ENCODE results near the gene TRIO.

The TRIO gene

DNA sequence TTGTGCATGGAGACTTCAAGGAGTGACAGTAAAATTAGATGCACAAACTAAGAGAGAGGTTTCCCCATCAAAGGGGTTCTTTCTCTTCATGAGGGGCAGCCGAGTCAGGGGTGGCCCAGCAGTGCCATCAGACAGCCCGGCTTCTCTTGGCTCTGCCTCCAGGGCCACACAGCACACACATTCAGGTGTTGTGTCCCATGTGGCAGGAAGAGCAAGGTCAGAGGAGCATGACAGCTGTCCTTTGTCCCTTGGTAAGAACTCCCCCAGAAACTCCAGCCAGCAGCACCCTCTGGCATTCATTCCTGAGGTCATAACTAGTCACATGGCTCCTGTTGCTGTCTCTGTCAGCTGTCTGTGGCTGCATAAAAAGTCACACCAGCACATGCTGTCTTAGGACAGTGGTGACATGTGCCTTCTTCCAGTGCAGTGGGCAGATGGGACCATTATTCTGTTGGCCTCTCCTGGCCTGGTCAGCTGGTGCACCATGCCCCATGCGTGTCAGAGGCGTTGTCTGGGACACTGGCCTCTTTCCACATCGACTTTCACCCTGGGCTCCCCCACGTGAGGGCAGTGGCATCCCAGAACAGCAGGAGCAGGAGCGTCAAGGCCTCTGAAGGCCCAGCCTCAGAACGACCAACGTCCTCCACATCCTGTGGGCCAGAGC, 360.0 kb downstream of the TRIO start:
- no peak for DNase-seq

DNA sequence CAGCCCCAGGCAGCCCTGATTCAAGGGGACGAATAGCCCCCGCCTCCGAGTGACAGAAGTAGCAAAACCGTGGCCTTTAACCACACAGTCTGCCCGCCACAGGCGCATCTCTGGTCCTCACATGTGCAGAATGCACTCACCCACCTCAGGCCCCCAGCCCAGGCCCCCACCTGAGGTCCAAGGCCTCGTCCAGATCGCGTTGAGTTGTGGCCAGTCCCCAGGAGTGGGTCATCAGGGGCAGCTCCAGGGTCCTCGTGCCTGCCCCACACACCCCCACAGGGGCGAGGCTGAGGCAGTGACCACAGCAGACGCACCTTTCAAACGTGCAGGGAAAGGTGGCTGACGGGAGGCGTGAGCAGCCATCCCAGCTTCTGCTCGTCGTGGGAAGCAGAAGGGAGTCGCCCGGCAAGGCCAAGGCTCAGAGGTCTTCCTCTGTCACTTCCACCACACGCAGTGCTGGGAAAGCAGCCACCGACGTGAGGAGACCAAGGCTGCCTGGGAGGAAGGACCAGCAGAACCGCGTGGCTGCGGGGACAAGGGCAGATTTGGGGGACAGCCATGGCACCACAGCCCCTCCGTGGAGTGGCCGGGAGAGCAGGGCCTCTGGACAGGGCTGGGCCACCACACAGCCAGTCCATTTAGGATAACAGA, 360.7 kb downstream of the TRIO start:
- DNase-seq: no peak

DNA sequence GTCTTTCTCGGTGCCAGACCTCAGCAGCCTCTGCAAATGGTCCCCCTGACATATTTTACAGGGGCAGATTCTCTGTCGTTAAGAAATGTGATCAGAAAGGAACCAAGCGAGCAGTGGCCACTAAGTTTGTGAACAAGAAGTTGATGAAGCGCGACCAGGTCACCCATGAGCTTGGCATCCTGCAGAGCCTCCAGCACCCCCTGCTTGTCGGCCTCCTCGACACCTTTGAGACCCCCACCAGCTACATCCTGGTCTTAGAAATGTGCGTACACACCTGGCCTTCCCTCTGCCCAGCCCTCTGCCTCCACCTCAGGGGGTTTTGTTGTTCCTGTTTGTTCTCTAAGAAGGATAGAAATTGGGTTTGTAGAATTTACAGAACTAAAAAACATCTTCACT, 361.2 kb downstream of the TRIO start:
- DNase-seq: no peak

DNA sequence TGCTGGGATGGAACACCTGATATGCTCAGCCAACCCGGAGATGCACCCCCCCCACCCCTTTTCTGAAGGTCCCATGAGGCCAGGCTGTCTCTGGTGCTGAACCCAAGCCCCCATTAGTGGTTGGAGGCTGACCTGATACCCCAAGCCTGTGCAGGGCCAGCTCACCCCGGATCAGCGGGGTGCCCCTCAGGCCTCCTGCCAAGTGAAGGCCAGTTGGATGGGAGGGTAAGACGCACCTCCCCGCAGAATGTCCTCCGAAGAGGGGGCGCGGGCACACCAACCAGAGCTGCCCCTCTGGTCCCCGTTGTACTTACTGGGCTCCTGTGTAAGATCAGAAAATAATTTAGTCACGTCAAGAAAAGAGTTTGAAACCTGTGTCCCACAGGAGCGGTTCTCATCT, 361.7 kb downstream of the TRIO start:
- DNase-seq: no peak

DNA sequence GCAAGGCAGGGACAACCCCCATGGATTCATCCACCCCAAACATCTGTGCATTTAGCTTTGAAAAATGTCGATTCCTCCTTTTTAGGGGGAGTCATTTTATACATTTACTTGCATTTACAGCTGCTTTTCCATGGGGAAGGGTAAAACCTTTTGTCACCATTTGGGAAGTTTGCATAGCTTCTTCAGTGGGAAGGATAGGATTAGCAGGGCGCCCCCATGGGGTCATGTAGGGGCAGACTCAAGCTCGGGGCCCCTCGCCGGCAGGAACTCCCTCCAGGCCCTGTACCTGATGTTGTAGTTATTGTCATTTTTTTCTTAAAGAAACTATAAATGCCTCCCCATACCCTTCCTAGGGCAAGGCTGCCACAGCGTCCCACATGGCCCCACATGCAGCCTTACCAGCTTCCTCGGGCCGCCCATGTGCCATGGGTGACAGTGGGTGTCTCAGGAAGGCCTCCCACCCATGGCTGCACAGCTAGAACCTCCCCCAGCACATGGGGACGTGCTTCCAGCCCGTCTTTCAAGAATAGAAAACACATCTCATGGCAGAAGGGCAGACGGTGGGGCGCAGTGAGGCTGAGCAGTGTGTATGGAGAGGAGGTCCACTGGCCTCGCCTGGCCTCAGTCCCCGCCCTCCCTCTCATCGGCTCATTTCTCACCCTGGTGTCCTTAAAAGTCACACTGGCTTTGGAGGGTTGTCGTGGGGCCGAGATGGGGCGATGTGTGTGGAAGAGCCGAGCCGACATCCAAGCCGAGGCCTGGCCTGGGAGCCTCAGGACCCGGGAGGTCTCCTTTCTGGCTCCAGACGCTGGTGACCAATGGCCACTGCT, 362.4 kb downstream of the TRIO start:
- DNase-seq: no peak

DNA sequence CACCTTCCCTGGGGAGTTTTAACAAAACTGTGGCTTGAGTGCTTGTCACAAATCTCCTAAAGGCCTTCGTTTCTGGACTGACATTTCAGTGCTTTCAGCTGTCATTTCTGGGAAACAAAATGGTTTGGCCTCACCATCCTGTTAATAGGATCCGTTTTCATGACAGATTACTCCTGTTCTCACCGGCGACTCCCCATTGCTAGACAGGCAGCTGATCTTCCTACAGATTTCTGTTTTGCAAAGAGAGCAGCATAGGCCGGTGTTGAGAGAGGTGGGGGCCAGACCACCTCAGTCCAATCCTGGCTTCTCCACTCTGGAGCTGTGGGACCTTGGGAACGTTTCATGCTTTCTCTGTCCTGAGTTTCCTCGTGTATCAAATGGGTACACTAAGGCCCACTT, 363.0 kb downstream of the TRIO start:
- DNase-seq: no peak

DNA sequence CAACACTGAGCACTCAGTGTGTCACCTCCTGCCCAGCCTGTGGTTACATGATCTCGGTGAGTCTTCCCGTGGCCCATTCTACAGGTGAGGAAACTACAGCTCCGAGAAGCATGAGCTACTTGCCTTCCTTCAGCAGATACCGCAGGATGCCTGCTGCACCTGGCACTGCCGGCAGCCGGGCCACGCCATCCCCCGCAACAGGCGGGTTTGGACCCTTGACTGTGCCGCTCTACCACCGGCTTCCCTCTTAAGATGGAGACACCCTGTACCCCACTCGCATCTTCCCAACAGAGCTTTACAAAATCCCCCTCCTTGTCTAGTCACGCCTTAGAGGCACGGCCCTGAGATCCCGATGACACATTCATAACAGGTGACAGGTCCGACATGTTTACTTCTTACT, 363.5 kb downstream of the TRIO start:
- no peak for DNase-seq

DNA sequence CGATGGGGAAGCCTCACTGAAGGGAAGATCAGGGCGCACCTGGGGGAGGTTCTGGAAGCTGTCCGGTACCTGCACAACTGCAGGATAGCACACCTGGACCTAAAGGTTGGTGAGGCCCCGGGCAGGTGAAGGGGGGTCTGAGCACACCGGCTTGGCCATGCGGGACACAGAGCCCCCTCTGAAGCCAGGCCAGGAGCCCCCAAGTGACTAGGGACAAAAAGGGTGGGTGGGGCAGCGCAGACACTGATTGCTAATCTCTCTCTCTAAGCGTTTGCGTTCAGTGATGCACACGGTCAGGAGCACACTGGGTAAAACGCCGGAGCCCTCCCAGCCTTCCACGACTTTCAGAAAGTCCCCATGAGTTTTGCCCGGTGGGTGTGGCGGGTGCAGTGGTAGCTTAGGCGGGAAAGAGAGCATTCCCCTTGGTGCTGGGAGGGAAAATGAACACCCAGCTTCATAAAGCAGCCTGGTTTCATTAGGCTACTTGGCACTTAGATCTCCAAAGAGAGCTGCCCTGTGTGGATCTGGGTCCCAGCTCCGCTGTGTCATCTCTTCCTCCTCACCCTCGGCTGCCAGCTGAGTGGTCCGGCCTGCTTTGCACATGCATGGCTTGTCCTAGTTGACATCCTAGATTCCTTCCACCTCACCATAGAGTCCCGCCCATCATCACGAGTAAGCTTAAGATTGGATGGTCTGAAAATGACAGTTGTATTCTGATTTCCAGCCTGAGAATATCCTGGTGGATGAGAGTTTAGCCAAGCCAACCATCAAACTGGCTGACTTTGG, 364.2 kb downstream of the TRIO start:
- DNase-seq: no peak

DNA sequence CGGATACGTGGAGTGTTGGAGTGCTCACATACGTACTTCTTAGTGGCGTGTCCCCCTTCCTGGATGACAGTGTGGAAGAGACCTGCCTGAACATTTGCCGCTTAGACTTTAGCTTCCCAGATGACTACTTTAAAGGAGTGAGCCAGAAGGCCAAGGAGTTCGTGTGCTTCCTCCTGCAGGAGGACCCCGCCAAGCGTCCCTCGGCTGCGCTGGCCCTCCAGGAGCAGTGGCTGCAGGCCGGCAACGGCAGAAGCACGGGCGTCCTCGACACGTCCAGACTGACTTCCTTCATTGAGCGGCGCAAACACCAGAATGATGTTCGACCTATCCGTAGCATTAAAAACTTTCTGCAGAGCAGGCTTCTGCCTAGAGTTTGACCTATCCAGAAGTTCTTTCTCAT, 364.9 kb downstream of the TRIO start:
- DNase-seq: no peak

DNA sequence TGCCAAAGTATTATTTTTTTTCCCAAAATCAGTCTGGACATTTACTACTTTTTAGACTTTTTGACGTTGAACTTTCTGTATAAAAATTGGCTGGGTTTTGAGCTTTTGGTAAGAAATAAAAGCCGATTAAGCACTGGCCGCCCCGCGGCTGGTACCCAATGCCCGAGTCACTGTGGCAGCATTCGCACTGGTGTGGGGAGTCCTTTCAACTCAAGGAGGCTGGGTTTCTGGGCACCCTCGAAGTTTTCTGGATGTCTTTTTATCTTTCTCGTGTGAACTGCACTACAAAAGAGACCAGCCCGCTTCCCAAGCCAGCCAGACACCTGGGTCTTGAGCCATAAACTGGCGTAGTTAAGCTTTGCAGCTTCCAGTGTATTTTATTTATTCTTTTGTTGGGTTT, 366.4 kb downstream of the TRIO start:
- DNase-seq: no peak

DNA sequence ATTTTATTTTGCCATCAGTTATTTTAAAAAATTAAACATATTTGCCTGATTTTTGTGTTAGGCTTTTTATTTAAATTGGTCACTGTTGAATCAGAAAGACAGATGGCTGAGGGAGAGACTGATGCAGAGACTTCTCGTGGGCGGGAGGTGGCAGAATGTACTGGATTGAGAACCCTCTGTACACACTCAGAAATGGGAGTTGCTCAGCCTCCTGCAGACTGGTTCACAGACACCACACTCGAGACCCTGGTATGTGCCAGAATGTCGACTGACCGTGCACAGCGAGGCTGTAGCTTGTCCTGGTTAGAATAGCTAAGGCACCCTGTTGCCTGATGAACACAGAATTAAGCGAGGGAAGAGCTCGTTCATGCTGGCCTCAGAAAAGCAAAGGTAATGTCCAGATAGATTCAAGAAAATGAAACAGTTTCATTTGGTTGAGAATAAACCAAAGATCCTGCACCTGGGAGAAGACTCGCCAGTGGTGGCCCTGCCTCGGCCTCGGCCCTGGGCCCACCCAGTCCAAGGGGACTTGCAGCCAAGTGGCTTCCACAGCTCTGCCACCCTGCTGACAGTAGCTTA, 367.1 kb downstream of the TRIO start:
- no peak for DNase-seq

DNA sequence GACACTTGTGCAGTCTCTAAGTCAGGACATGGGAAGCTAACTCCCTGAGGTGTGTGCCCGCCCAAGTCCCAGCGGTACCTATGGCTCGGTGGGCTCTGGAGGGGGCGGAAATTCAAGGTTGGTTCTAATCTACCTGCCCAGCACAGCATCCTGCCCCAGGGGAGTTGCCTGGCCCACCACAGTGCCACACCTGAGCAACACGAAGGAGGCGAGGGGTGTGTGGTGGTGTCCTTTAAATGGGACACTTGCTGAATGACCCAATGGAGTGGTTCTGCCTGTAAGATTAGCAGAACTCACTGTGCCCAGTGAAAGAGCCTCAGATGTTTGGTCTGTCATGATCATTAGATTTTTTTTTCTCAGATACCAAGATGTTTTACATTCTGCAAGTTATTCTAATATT, 367.7 kb downstream of the TRIO start:
- no peak for DNase-seq

DNA sequence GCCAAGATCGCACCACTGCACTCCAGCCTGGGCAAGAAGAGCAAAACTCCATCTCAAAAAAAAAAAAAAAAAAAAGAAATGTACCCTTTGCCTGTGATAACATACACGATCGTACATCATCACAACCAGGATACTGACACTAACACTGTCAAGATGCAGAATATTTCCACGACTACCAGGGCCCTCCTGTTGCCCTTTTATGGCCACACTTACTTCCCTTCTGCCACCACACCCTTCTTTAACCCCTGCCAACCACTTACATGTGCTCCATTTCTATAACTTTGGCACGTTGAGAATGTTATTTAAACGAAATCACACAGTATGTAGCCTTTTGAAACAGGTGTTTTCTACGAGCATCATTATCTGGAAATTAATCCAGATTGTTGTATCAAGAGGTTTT, 369.4 kb downstream of the TRIO start:
- no peak for DNase-seq

DNA sequence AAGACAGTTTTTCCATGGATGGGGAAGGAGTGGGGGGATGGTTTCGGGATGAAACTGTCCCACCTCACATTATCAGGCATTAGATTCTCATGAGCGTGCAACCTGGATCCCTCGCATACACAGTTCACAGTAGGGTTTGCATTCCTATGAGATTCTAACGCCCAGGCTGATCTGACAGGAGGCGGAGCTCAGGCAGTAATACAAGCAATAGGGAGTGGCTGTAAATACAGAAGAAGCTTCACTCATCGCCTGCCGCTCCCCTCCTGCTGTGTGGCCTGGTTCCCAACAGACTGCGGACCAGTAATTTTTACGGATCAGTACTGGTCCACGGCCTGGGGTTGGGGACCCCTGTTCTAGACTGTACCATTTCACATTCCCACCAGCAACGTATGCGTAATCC, 370.1 kb downstream of the TRIO start:
- DNase-seq: no peak

DNA sequence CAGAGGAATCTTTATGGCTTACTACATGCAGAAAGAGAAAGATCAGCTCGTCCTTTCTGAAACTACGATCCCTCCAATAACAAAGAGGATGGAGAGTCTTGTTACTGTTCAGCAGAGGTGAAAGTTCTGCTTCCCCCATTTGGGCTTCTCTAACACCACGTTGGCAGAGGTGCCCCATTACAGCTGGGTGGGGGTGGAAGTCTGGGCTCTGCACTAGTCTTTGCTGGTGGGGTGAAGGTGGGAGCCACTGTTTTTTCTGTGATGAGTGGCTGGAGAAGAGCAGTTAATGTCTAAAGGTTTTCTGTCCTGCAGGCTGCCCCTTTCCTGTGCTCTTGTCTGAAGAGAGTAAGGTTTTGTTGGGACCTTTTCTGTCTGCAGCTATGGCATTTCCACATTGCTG, 373.8 kb downstream of the TRIO start:
- no peak for DNase-seq

DNA sequence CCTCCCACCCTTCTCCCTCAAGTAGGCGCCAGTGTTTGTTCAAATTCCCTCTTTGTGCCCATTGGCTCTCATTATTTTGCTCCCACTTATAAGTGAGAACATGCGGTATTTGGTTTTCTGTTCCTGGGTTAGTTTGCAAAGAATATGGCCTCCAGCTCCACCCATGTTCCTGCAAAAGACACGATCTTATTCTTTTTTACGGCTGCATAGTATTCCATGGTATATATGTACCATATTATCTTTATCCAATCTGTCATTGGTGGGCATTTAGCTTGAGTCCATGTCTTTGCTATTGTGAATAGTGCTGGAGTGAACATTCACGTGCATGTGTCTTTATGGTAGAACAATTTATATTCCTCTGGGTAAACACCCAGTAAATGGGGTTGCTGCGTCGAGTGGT, 375.5 kb downstream of the TRIO start:
- no peak for DNase-seq

DNA sequence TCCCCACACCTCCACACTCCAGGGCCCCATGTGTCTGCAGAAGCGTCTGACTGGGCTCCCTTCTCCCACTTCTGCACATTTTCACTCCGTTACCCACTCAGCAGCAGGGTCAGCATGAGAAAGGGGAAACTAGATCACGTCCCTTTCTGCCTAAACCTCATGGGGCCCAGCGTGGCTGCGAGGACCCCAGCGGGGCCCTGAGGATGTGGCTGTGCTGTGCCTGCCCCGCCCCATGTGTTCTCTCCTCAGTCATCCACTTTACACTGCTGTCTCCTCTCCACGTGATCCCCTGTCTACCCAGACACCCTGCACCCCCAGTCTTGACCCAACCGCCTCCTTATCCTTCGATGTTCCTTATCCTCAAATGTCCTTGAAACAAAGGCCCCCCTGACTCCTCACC, 378.6 kb downstream of the TRIO start:
- no peak for DNase-seq

DNA sequence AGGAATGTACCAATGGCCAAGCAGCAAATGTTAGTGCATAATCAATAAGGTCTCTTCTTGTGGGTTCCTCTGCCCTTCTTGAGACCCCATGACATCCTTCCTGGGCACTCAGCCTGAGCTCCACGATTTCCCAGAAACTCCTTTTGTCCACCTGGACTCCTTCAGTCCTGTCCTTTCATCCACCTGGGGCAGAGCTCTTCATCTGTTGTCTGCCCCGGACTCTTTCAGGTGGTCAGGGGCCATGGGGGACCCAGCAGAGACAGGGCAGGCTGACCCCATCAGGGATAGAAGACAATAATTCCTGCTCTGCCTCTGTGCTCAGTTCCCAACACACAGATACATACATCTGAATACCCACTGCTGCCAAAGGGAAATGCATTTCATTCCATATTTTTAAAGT, 379.6 kb downstream of the TRIO start:
- DNase-seq: no peak

DNA sequence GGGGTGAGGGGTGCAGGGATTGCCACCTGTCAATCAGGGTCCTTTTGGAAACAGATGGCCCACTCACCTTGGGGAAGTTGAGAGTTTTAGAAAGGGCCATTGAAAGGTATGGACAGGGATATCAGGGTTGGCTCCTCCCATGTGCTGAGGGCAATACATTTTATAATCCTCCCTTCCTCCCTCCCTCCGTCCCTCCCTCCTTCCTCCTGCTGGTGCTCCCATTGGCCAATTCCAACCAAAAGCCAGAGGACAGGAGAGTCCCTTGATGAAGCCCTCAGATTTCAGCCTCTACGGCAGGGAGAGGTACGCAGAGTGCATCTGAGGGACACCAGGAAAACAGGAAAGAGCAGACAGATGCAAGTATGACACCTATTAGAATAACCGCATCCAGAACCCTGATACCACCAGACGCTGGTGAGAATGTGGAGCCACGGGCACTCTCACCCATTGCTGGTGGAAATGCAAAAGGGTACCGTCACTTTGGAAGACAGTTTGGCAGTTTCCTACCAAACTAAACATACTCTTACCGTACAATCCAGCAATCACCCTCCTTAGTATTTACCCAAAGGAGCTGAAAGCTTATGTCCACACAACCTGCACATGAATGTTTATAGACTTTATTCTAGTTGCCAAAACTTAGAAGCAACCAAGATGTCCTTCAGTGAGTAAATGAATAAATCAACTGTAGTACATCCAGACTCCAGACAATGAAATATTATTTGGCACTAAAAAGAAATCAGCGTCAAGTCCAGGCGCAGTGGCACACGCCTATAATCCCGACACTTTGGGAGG, 380.3 kb downstream of the TRIO start:
- no peak for DNase-seq

DNA sequence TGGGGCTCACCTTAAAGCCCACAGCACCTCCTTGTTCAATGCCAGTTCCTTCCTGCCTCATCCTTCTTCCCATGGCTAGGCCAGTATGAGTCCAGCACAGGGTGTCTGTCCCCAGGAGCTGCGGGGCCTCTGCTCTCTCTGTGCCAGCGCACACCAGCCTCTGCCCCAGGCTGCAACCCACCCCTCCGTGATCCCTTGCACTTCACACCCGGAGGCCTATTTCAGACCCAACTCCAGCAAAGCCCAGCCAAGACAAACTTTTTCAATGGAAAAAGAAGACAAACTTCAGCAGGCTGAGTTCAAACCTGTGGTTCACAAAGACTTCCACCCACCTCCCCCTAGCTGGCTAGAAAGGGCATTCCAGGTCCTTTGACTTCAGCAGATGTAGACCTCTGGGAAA, 382.3 kb downstream of the TRIO start:
- no peak for DNase-seq

DNA sequence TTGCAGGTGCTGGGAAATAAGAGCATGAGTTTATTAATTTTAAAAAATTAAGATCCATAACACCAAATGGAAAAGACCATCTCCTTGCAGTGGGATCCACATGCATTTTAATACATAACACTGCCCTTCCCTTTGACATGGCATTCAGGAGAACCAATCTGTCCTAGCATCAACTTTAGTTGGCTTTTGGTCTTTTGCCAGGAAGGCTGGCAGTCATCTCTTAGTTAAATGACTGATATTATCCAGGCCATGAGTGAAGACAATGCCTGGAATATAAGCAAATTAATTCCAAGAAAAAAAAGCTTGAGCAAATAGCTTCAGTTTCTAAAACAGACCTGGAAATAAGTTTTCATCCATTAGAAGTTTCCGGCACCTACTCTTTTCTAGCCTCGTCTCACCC, 383.4 kb downstream of the TRIO start:
- no peak for DNase-seq

DNA sequence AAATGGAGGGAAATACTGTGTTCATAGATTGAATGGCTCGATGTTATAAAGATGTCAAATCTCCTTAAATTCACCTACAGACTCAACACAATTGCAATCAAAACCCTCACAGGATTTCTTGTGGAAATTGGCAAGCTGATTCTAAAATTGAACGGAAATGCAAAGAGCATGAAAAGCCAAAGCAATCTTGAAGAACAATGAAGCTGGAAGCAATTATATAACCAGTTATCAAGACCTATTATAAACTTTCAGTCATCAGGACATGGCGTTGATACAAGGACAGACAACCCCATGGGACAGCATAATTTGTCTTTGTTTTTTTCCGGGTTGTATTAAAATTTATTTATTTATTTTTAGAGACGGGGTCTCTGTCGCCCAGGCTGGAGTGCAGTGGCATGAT, 385.0 kb downstream of the TRIO start:
- DNase-seq: no peak
